ENCODE results near the gene KIAA2012.

KIAA2012 gene

DNA sequence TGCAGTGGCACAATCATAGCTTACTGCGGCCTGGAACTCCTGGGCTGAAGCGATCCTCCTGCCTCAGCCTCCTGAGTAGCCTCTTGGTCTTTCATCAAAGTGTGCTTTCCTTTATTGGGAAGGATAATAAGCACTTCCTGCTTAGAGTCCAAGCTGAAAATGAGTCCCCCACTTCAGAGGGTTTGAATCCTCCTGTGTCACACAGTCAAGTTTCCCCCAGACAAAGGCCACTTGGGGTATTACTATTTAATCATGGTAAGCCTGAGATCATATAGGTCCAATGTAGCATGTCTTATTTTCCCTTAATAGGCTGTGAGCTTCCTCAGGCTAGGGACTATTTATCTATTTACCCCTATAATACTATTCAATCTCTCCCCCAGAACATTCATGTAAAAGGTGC, 11.4 kb upstream of the KIAA2012 start:
- no peak for TF ChIP-seq CTCF (conservative IDR thresholded peaks at IDR 0.05; ENCODE audit: low read depth)
- ChIA-PET POLR2A (ENCODE audit: low non-redundant PET) (no interaction called here), CTCF (interaction anchor here (0.6 kb wide), 1 partner anchor 117 kb away, joined by 3 read pairs; no protein-coding TSS in a partner anchor)
- no peak for DNase-seq (ENCODE audit: low spot score)
- no peak overlapping the region for H3K27ac ChIP-seq

- H3K27ac ChIP-seq, result no peak overlapping the region
- DNase-seq (ENCODE audit: low spot score), result no peak
- ChIA-PET CTCF (interaction anchor here (0.6 kb wide), 2 partner anchors 13 to 1371 kb away, joined by 3 to 5 read pairs; no protein-coding TSS in a partner anchor), POLR2A (ENCODE audit: low non-redundant PET) (no interaction called here)
- TF ChIP-seq CTCF (conservative IDR thresholded peaks at IDR 0.05; ENCODE audit: low read depth), result no peak
Observed at GRCh38 chr2:202064171-202064880, 8.7 kb upstream of the KIAA2012 start.

- CTCF ChIA-PET, result no interaction called here
- POLR2A ChIA-PET (ENCODE audit: low non-redundant PET), result no interaction called here
Observed at GRCh38 chr2:202064881-202065230, 8.2 kb upstream of the KIAA2012 start.

GRCh38 chr2:202065876-202066275, 7.2 kb upstream of the KIAA2012 start:
- DNase-seq (ENCODE audit: low spot score), result no peak
- no peak overlapping the region for H3K27ac ChIP-seq
- CTCF ChIA-PET, result no interaction called here
- POLR2A ChIA-PET (ENCODE audit: low non-redundant PET), result no interaction called here
- TF ChIP-seq CTCF (conservative IDR thresholded peaks at IDR 0.05; ENCODE audit: low read depth), result no peak

More at GRCh38 chr2:202064881-202065230, 8.2 kb upstream of the KIAA2012 start:
- DNase-seq (ENCODE audit: low spot score), result no peak
- TF ChIP-seq CTCF (conservative IDR thresholded peaks at IDR 0.05; ENCODE audit: low read depth), result no peak
- no peak overlapping the region for H3K27ac ChIP-seq

GRCh38 chr2:202066875-202067274, 6.2 kb upstream of the KIAA2012 start:
- TF ChIP-seq CTCF (conservative IDR thresholded peaks at IDR 0.05; ENCODE audit: low read depth), result no peak
- H3K27ac ChIP-seq, result no peak overlapping the region
- CTCF ChIA-PET, result no interaction called here
- POLR2A ChIA-PET (ENCODE audit: low non-redundant PET), result no interaction called here
- no peak for DNase-seq (ENCODE audit: low spot score)

DNA sequence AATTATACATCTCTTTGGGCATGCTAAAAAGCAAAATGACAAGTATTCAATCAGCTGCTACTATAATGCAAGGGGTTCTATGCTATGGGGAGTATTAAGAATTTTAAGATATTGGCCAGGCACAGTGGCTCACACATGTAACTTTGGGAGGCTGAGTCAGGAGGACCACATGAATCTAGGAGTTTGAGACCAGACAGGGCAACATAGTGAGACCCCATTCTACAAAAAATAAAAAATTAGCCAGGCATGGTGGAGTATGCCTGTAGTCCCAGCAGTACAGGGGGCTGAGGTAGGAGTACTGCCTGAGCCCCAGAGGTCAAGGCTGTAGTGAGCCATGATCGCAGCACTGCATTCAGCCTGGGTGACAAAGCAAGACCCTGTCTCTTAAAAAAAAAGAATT, 5.5 kb upstream of the KIAA2012 start:
- no peak for DNase-seq (ENCODE audit: low spot score)
- ChIA-PET POLR2A (ENCODE audit: low non-redundant PET) (no interaction called here), CTCF (interaction anchor here (0.9 kb wide), 1 partner anchor 26 kb away, joined by 3 read pairs; no protein-coding TSS in a partner anchor)
- H3K27ac ChIP-seq, result no peak overlapping the region
- no peak for TF ChIP-seq CTCF (conservative IDR thresholded peaks at IDR 0.05; ENCODE audit: low read depth)

Measured in RWPE1 (cell line).